Measurements from ENCODE around the gene KCNH5.

The KCNH5 gene

GRCh38 chr14:62684376-62684775 lies 360.9 kb downstream of the KCNH5 start:
- no peak for TF ChIP-seq MYC (IDR thresholded peaks at IDR 0.05; ENCODE audit: low read depth, low read length)
- TF ChIP-seq MAX (IDR thresholded peaks at IDR 0.05; ENCODE audit: low read depth, low read length), result no peak
- TF ChIP-seq POLR2A (IDR thresholded peaks at IDR 0.05; ENCODE audit: extremely low read depth, insufficient read length), result no peak
- no peak for TF ChIP-seq CTCF (IDR thresholded peaks at IDR 0.05; ENCODE audit: low read depth, low read length)
- no peak for DNase-seq (ENCODE audit: low read depth)
- H3K4me3 ChIP-seq (ENCODE audit: low read depth, low read length), result no peak overlapping the region

GRCh38 chr14:62682208-62682607 lies 363.1 kb downstream of the KCNH5 start:
- TF ChIP-seq POLR2A (IDR thresholded peaks at IDR 0.05; ENCODE audit: extremely low read depth, insufficient read length) (no peak), MYC (IDR thresholded peaks at IDR 0.05; ENCODE audit: low read depth, low read length) (no peak), CTCF (IDR thresholded peaks at IDR 0.05; ENCODE audit: low read depth, low read length) (no peak), MAX (IDR thresholded peaks at IDR 0.05; ENCODE audit: low read depth, low read length) (no peak)
- H3K4me3 ChIP-seq (ENCODE audit: low read depth, low read length), result no peak overlapping the region
- no peak for DNase-seq (ENCODE audit: low read depth)

GRCh38 chr14:62674563-62675237 lies 370.6 kb downstream of the KCNH5 start:
- DNase-seq (ENCODE audit: low read depth), result peak; percentile 73
- TF ChIP-seq POLR2A (IDR thresholded peaks at IDR 0.05; ENCODE audit: extremely low read depth, insufficient read length), result no peak
- TF ChIP-seq MYC (IDR thresholded peaks at IDR 0.05; ENCODE audit: low read depth, low read length), result no peak
- no peak for TF ChIP-seq MAX (IDR thresholded peaks at IDR 0.05; ENCODE audit: low read depth, low read length)
- no peak for TF ChIP-seq CTCF (IDR thresholded peaks at IDR 0.05; ENCODE audit: low read depth, low read length)
- no peak overlapping the region for H3K4me3 ChIP-seq (ENCODE audit: low read depth, low read length)

GRCh38 chr14:62673014-62673755 lies 372.1 kb downstream of the KCNH5 start:
- no peak overlapping the region for H3K4me3 ChIP-seq (ENCODE audit: low read depth, low read length)
- no peak for DNase-seq (ENCODE audit: low read depth)
- TF ChIP-seq MYC (IDR thresholded peaks at IDR 0.05; ENCODE audit: low read depth, low read length) (no peak), MAX (IDR thresholded peaks at IDR 0.05; ENCODE audit: low read depth, low read length) (no peak), CTCF (IDR thresholded peaks at IDR 0.05; ENCODE audit: low read depth, low read length) (no peak)

- no peak for DNase-seq (ENCODE audit: low read depth)
- H3K4me3 ChIP-seq (ENCODE audit: low read depth, low read length), result no peak overlapping the region
- TF ChIP-seq MAX (IDR thresholded peaks at IDR 0.05; ENCODE audit: low read depth, low read length) (no peak), CTCF (IDR thresholded peaks at IDR 0.05; ENCODE audit: low read depth, low read length) (no peak), POLR2A (IDR thresholded peaks at IDR 0.05; ENCODE audit: extremely low read depth, insufficient read length) (no peak), MYC (IDR thresholded peaks at IDR 0.05; ENCODE audit: low read depth, low read length) (no peak)
These were observed 374.7 kb downstream of the KCNH5 start for GRCh38 chr14:62670526-62670925.
